Esophagus (tissue), 2 donors: ENCODE data around the gene SASH1. TPM values are rescaled to one million over a fixed set of nuclear protein-coding genes. Genes with fewer than 3 reads are reported as not detected.

ENCODE experiments used
- H3K27ac ChIP-seq, 2 donors: one replicate each; pipeline ENCODE4 v1.5.1; 2013; ENCODE audit warnings: low read depth in 2 of 2, mild to moderate bottlenecking in 2 of 2, inconsistent platforms in 1 of 2, low read length in 1 of 2, moderate library complexity in 1 of 2
- H3K27me3 ChIP-seq, 2 donors: one replicate each; pipeline ENCODE4 v1.6.1; 2013; ENCODE audit warnings: low read length in 2 of 2, control low read depth in 1 of 2, mild to moderate bottlenecking in 1 of 2; ENCODE audit not compliant: insufficient read depth in 2 of 2, control insufficient read depth in 1 of 2
- H3K36me3 ChIP-seq, 2 donors: one replicate each; pipeline ENCODE4 v1.6.1; 2013; ENCODE audit warnings: low read length in 1 of 2; ENCODE audit not compliant: control insufficient read depth in 2 of 2, insufficient read depth in 2 of 2
- H3K4me1 ChIP-seq, 2 donors: one replicate each; pipeline ENCODE4 v1.6.1; 2013; ENCODE audit warnings: low read length in 1 of 2; ENCODE audit not compliant: control insufficient read depth in 2 of 2, insufficient read depth in 2 of 2
- H3K4me3 ChIP-seq, 2 donors: one replicate each; pipeline ENCODE4 v1.5.1; 2013; ENCODE audit warnings: low read length in 2 of 2, mild to moderate bottlenecking in 2 of 2, low read depth in 1 of 2, moderate library complexity in 1 of 2
- H3K9me3 ChIP-seq, 2 donors: one replicate each; pipeline ENCODE4 v1.6.1; 2013; ENCODE audit warnings: mild to moderate bottlenecking in 2 of 2, low read depth in 1 of 2, low read length in 1 of 2, moderate library complexity in 1 of 2; ENCODE audit not compliant: control insufficient read depth in 2 of 2, insufficient read depth in 1 of 2
- whole genome bisulfite sequencing, 2 donors: extraction: QIAGEN DNeasy Blood & Tissue Kit; methylation state at CpG; one replicate each; pipeline ENCODE4 v1.1.7; 2013; 5-methylcytosine and 5-hydroxymethylcytosine counted together
- polyA plus RNA-seq, 2 donors: library from polyadenylated mRNA; stranded (reverse); fragments of 200-250 nt; gene quantifications; one replicate each; pipeline ENCODE4 v1.2.3, GENCODE V29; 2013
- donor health status: healthy with polysubstance abuse.
- donor health status: Bipolar disorder and iron deficiency.

Gene SASH1
- polyA plus RNA-seq, 2 donors: 29.6 to 59.0 TPM

DNA sequence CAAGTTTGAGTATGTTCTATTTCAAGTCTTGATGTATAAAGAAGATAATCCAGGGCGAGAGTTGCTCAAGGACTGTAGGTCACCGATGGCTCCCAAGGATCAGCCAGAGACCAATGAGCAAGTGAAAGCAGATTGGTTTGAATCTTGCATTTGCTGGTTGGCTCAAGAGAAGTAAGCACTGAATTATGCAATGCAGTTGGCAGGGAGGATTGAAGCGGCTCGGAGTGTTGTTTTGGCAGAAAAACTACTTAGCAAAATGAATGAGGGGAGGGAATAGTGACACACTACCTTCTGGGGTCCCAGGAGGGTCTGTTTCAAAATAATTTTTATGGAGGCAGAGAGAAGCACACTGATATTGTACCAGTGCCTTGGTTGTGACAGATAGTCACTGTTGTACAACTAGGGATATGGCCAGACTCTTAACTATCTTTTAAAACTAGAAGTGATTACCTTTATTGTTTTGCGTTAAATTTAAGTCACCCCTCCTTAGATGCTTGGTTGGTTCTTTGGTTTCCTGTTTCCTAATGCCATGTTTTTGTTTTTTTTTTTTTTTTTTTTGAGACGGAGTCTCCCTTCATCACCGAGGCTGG is 15.7 kb downstream of the SASH1 start:
- Histone ChIP-seq H3K4me1 (peaks cover 0 to 8% of the 10 kb centered on the region in 2 donors), H3K27me3 (no peaks in the 10 kb centered on the region), H3K27ac (peak overlapping the region; percentile 42 to 49), H3K4me3 (no peak overlapping the region), H3K9me3 (no peaks in the 10 kb centered on the region), H3K36me3 (no peaks in the 10 kb centered on the region)
- 39 to 45% methylated on average over 7 of the region's 7 CpGs for WGBS, 2 donors

- no peak overlapping the region for H3K4me3 ChIP-seq
- WGBS, 2 donors: 91 to 95% methylated on average over 5 of the region's 5 CpGs
- no peaks in the 10 kb centered on the region for H3K27me3 ChIP-seq
- peaks cover 0 to 8% of the 10 kb centered on the region in 2 donors for H3K4me1 ChIP-seq
- no peaks in the 10 kb centered on the region for H3K9me3 ChIP-seq
- no peak overlapping the region for H3K27ac ChIP-seq
- H3K36me3 ChIP-seq: no peaks in the 10 kb centered on the region
Measured at GRCh38 chr6:148359228-148359627, 16.6 kb downstream of the SASH1 start.

- Histone ChIP-seq H3K4me1 (peaks cover 4 to 9% of the 10 kb centered on the region in 2 donors), H3K27me3 (no peaks in the 10 kb centered on the region), H3K27ac (peak overlapping the region in 1 of 2 donors; percentile 35), H3K36me3 (no peaks in the 10 kb centered on the region), H3K4me3 (no peak overlapping the region), H3K9me3 (no peaks in the 10 kb centered on the region)
- 64 to 67% methylated on average over 11 of the region's 11 CpGs for WGBS, 2 donors
Measured at GRCh38 chr6:148364056-148364824, 21.6 kb downstream of the SASH1 start.

DNA sequence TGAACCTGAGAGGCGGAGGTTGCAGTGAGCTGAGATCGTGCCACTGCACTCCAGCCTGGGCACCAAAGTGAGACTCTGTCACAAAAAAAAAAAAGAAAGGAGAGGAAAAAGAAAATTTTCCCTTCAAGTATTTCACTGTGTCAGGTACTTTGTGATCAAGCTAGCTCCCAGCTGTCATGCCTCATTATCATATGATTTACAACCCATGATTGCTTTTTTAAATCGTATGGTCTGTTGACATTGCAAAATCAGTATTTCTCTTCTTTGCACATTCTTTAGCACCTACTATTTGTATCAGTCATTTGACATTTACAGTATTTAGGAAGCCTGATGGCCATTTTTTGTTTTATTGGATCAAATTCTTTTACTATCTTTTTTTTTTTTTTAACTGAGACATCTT is 22.4 kb downstream of the SASH1 start:
- WGBS, 2 donors: 70 to 72% methylated on average over 3 of the region's 3 CpGs
- Histone ChIP-seq H3K4me1 (peaks cover 4 to 9% of the 10 kb centered on the region in 2 donors), H3K27ac (no peak overlapping the region), H3K36me3 (no peaks in the 10 kb centered on the region), H3K27me3 (no peaks in the 10 kb centered on the region), H3K4me3 (no peak overlapping the region), H3K9me3 (no peaks in the 10 kb centered on the region)

GRCh38 chr6:148367411-148368024 is 24.9 kb downstream of the SASH1 start:
- Histone ChIP-seq H3K4me3 (no peak overlapping the region), H3K36me3 (no peaks in the 10 kb centered on the region), H3K4me1 (peaks cover 8 to 12% of the 10 kb centered on the region in 2 donors), H3K27me3 (no peaks in the 10 kb centered on the region), H3K9me3 (no peaks in the 10 kb centered on the region), H3K27ac (peak overlapping the region; percentile 36 to 65)
- 45 to 50% methylated on average over 11 of the region's 11 CpGs for WGBS, 2 donors

DNA sequence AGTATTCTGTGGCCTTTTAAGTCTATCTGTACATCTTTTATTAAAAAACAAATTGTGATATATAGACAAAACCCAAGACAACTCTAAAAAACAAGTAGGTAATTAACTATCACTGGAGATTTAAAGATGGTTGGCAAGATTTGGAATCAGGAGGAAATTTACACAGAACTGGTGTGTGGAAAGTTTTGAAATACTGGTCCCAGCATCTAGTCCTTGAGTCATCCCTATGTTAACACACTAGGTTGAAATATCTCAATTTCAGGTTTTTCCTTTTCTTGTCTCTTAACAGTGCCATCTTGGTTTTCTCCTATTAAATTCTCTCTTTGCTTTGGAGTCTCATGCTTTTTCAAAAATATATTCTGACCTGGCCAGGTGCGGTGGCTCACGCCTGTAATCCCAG is 27.5 kb downstream of the SASH1 start:
- Histone ChIP-seq H3K4me1 (peaks cover 13 to 14% of the 10 kb centered on the region in 2 donors), H3K36me3 (no peaks in the 10 kb centered on the region), H3K27ac (no peak overlapping the region), H3K27me3 (no peaks in the 10 kb centered on the region), H3K9me3 (no peaks in the 10 kb centered on the region), H3K4me3 (no peak overlapping the region)
- 98 to 99% methylated on average over 2 of the region's 2 CpGs for WGBS, 2 donors

DNA sequence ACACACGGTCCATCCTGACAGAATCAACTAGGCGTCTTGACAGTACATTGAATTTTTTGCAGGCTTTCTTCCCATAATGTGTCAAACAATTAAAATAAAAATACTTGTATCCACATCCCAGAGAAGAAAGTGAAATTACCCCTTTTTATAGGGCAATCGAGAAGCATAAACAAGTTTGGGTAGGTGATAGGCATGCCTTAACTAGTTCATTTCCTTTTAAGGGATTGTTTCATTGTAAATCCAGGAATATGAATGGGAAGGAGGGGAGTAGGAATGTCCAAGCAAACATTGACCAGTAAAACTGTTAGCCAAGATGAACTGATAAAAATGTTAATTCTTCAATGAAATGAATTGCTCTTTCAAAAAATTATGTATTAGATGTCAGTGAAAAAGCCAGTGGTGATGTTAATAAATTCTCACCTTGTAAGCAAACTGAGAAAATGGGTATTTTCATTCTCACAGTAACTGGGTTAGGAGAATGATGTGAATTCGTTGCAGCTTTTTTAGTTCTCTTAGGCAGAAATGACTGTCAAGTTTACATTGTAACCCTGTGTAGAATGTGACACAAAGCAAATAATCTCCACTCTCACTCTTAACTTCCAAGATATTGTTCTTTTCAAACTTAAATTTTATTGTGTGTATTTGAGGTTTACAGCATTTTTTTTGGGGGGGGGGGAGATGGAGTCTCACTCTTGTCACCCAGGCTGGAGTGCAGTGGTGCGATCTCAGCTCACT is 31.6 kb downstream of the SASH1 start:
- Histone ChIP-seq H3K4me1 (peaks cover 6 to 13% of the 10 kb centered on the region in 2 donors), H3K27ac (no peak overlapping the region), H3K4me3 (no peak overlapping the region), H3K9me3 (no peaks in the 10 kb centered on the region), H3K36me3 (peaks cover 0 to 2% of the 10 kb centered on the region in 2 donors), H3K27me3 (no peaks in the 10 kb centered on the region)
- WGBS, 2 donors: 60 to 74% methylated on average over 5 of the region's 5 CpGs

- Histone ChIP-seq H3K36me3 (peaks cover 0 to 2% of the 10 kb centered on the region in 2 donors), H3K27me3 (no peaks in the 10 kb centered on the region), H3K9me3 (no peaks in the 10 kb centered on the region), H3K27ac (peak overlapping the region in 1 of 2 donors; percentile 29), H3K4me1 (peaks cover 6 to 17% of the 10 kb centered on the region in 2 donors), H3K4me3 (no peak overlapping the region)
- 87% methylated on average over 5 of the region's 5 CpGs for WGBS, 2 donors
Measured at GRCh38 chr6:148375401-148375800, 32.8 kb downstream of the SASH1 start.

DNA sequence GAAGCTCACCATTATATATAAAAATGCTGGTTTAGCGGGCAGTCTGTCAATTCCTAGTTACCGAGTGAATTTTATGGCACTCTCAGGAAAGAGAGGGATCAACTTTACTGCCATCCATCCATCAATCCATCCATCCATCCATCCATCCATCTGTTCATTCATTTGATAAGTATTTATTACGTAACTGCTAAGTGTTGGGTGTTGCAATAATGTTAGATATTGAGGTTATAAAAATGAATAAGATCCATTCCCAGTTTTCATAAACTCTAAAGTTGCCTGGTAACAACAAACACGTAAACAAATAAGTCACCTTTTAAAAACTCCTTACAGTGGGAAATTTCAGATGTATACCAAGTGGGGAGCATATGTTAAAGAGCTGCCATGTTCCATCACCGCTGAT is 36.8 kb downstream of the SASH1 start:
- Histone ChIP-seq H3K36me3 (peaks cover 0 to 7% of the 10 kb centered on the region in 2 donors), H3K4me1 (peaks cover 0 to 9% of the 10 kb centered on the region in 2 donors), H3K4me3 (no peak overlapping the region), H3K27ac (peak overlapping the region; percentile 24 to 31), H3K27me3 (no peaks in the 10 kb centered on the region), H3K9me3 (no peaks in the 10 kb centered on the region)
- WGBS, 2 donors: 92 to 94% methylated on average over 5 of the region's 5 CpGs
